Cardiac muscle cell (in vitro differentiated cells and primary cell): ENCODE data around the gene STK11IP. TPM values are rescaled to one million over a fixed set of nuclear protein-coding genes. Genes with fewer than 3 reads are reported as not detected.

Experiments used
- DNase-seq, 2 donors: peaks; one replicate each; pipeline versions ENCODE4 v3.0.0 to v3.0.0-alpha.2; 2010 to 2017; ENCODE audit warnings: low read depth in 1 of 2, low spot score in 1 of 2
- H3K27ac ChIP-seq: fragments of 200-600 bp; sonication (generic); 2 replicates; pipeline ENCODE4 v1.5.1; 2016
- H3K27me3 ChIP-seq: fragments of 200-600 bp; sonication (generic); 2 replicates; pipeline ENCODE4 v1.6.0; 2016; ENCODE audit warnings: control low read depth
- H3K36me3 ChIP-seq: fragments of 200-600 bp; sonication (generic); 2 replicates; pipeline ENCODE4 v1.5.1; 2016; ENCODE audit warnings: control low read depth
- H3K4me1 ChIP-seq: fragments of 200-600 bp; sonication (generic); 2 replicates; pipeline ENCODE4 v1.8.1; 2017; ENCODE audit warnings: low read depth, mild to moderate bottlenecking, mixed run types
- H3K4me3 ChIP-seq: fragments of 200-600 bp; sonication (generic); 2 replicates; pipeline ENCODE4 v1.5.1; 2016; ENCODE audit warnings: mild to moderate bottlenecking
- H3K9me3 ChIP-seq: fragments of 200-600 bp; sonication (generic); 2 replicates; pipeline ENCODE4 v1.5.1; 2017; ENCODE audit warnings: low read depth, mild to moderate bottlenecking, control low read depth
- CTCF ChIP-seq: IDR thresholded peaks from 2 replicates; pipeline ENCODE4 v1.5.1; 2012; ENCODE audit warnings: low read depth, mild to moderate bottlenecking, low read length
- polyA plus RNA-seq: library from polyadenylated mRNA; unstranded; fragments of >200 nt; fragmentation: Nextera tagmentation; extraction: Ambion mirVana; gene quantifications from 2 replicates; pipeline ENCODE4 v1.2.1, GENCODE V29; 2016
- total RNA-seq: library from RNA; depleted of rRNA; stranded (reverse); fragments of >200 nt; gene quantifications from 2 replicates; pipeline ENCODE4 v1.2.3, GENCODE V29; 2016

STK11IP gene
- total and polyA plus RNA-seq, 2 experiments from 2014 or later = 22.4 to 24.4 TPM

GRCh38 chr2:219628235-219628985 lies 30.8 kb downstream of the STK11IP start:
- DNase-seq = no peak
- Histone ChIP-seq H3K27ac (no peak overlapping the region), H3K27me3 (no peaks in the 10 kb centered on the region), H3K36me3 (peaks cover 5% of the 10 kb centered on the region), H3K4me1 (peaks cover 30% of the 10 kb centered on the region), H3K4me3 (peak overlapping the region; percentile 87), H3K9me3 (no peaks in the 10 kb centered on the region)
- TF ChIP-seq CTCF = no peak

- no peaks in the 10 kb centered on the region for H3K27me3 ChIP-seq
- H3K4me1 ChIP-seq = peaks cover 30% of the 10 kb centered on the region
- no peak for DNase-seq
- no peaks in the 10 kb centered on the region for H3K9me3 ChIP-seq
- no peak overlapping the region for H3K27ac ChIP-seq
- no peak overlapping the region for H3K4me3 ChIP-seq
- peaks cover 5% of the 10 kb centered on the region for H3K36me3 ChIP-seq
- no peak for TF ChIP-seq CTCF
Measured at GRCh38 chr2:219628986-219629901, 31.6 kb downstream of the STK11IP start.

- H3K9me3 ChIP-seq = no peaks in the 10 kb centered on the region
- H3K27me3 ChIP-seq = no peaks in the 10 kb centered on the region
- DNase-seq = no peak
- TF ChIP-seq CTCF = no peak
- peak overlapping the region; percentile 23 for H3K27ac ChIP-seq
- H3K4me1 ChIP-seq = peaks cover 30% of the 10 kb centered on the region
- no peak overlapping the region for H3K4me3 ChIP-seq
- peaks cover 5% of the 10 kb centered on the region for H3K36me3 ChIP-seq
Measured at GRCh38 chr2:219629976-219630695, 32.5 kb downstream of the STK11IP start.

GRCh38 chr2:219630770-219631405 lies 33.2 kb downstream of the STK11IP start:
- no peak for TF ChIP-seq CTCF
- H3K9me3 ChIP-seq = no peaks in the 10 kb centered on the region
- peak in 1 of 2 donors; percentile 46 for DNase-seq
- H3K27me3 ChIP-seq = no peaks in the 10 kb centered on the region
- no peak overlapping the region for H3K4me3 ChIP-seq
- peaks cover 5% of the 10 kb centered on the region for H3K36me3 ChIP-seq
- H3K4me1 ChIP-seq = peaks cover 30% of the 10 kb centered on the region
- peak overlapping the region; percentile 23 for H3K27ac ChIP-seq

GRCh38 chr2:219631406-219631891 lies 33.8 kb downstream of the STK11IP start:
- H3K9me3 ChIP-seq = no peaks in the 10 kb centered on the region
- no peaks in the 10 kb centered on the region for H3K27me3 ChIP-seq
- no peak overlapping the region for H3K27ac ChIP-seq
- peaks cover 30% of the 10 kb centered on the region for H3K4me1 ChIP-seq
- DNase-seq = no peak
- TF ChIP-seq CTCF = no peak
- no peak overlapping the region for H3K4me3 ChIP-seq
- peaks cover 5% of the 10 kb centered on the region for H3K36me3 ChIP-seq
